A549 (cell line): Measurements from ENCODE around the gene TUBD1. TPM values are rescaled to one million over a fixed set of nuclear protein-coding genes. Genes with fewer than 3 reads are reported as not detected.

Source experiments
- ATAC-seq, 2 experiments: fragments of 200-7000 bp in 1 of 2; fragments of >200 bp in 1 of 2; cut with Nextera tagmentation in 1 of 2; cut with Tn5 transposase in 1 of 2; 3 replicates each; pipeline versions ENCODE4 v1.8.0 to v1.9.1; 2018 to 2020; ENCODE audit warnings: mild to moderate bottlenecking in 1 of 2, moderate library complexity in 1 of 2
- CTCF ChIA-PET: fragments of 300-600 bp; sonication (Branson Sonifier 250); formaldehyde crosslinking; extraction: SDS; loops from one replicate; lab custom pipeline; 2021; ENCODE audit warnings: antibody characterized with exemption, inconsistent platforms; lab: Yijun Ruan, JAX
- POLR2A ChIA-PET: fragments of 350-600 bp; formaldehyde crosslinking; extraction: SDS; loops from one replicate; lab custom pipeline; 2021; ENCODE audit warnings: antibody characterized with exemption, inconsistent platforms; lab: Yijun Ruan, JAX
- DNase-seq, 2 experiments: peaks; one replicate each; pipeline versions ENCODE4 v3.0.0 to v3.0.0-alpha.2; 2011 to 2016; ENCODE audit warnings: low read depth in 1 of 2, low spot score in 1 of 2
- FAIRE-seq: peaks from 2 replicates; lab custom pipeline; 2011; peaks lifted over from hg19 to GRCh38; lab: Jason Lieb, UNC
- H3K27ac ChIP-seq, 2 experiments: fragments of >200 bp; sonication (Bioruptor Twin); formaldehyde crosslinking; 3 replicates each; pipeline ENCODE4 v1.5.1; 2016 to 2017
- H3K4me1 ChIP-seq: fragments of >200 bp; sonication (Bioruptor Twin); formaldehyde crosslinking; 3 replicates; pipeline ENCODE4 v1.6.1; 2016
- H3K4me2 ChIP-seq: fragments of >200 bp; sonication (Bioruptor Twin); formaldehyde crosslinking; 3 replicates; pipeline ENCODE4 v1.6.1; 2016
- H3K4me3 ChIP-seq: fragments of >200 bp; sonication (Bioruptor Twin); formaldehyde crosslinking; 3 replicates; pipeline ENCODE4 v1.5.1; 2016
- H3K9me3 ChIP-seq: fragments of >200 bp; sonication (Bioruptor Twin); formaldehyde crosslinking; 3 replicates; pipeline ENCODE4 v1.6.1; 2016
- EHF ChIP-seq: fragments of 250-450 bp; sonication (Bioruptor Pico); IDR thresholded peaks from 2 replicates; pipeline ENCODE4 v1.5.0; 2020; ENCODE audit warnings: mild to moderate bottlenecking
- EHMT2 ChIP-seq: fragments of 200-600 bp; sonication (generic); IDR thresholded peaks from 2 replicates; pipeline ENCODE4 v1.6.1; 2016; ENCODE audit warnings: antibody characterized with exemption, low read depth, mild to moderate bottlenecking, moderate library complexity
- ELK1 ChIP-seq: fragments of 150-350 bp; IDR thresholded peaks from 2 replicates; pipeline ENCODE4 v1.6.1; 2014; ENCODE audit warnings: low read depth, mild to moderate bottlenecking, low read length
- ESRRA ChIP-seq: fragments of 150-350 bp; IDR thresholded peaks from 2 replicates; pipeline ENCODE4 v1.6.1; 2014; ENCODE audit warnings: mild to moderate bottlenecking, low read length, borderline replicate concordance
- FOSB ChIP-seq: fragments of 250-450 bp; sonication (Bioruptor Pico); IDR thresholded peaks from 2 replicates; pipeline ENCODE4 v1.5.0; 2020; ENCODE audit warnings: mild to moderate bottlenecking, moderate library complexity
- FOSL2 ChIP-seq, 2 experiments: fragments of 450-650 bp in 1 of 2; fragments of >200 bp in 1 of 2; sonication (Bioruptor Twin) in 1 of 2; formaldehyde crosslinking; IDR thresholded peaks; 2 replicates each; pipeline versions ENCODE4 v1.5.0 to v1.6.1; 2016 to 2020; ENCODE audit warnings: mild to moderate bottlenecking in 1 of 2, moderate library complexity in 1 of 2
- FOXS1 ChIP-seq: fragments of 250-450 bp; sonication (Bioruptor Pico); IDR thresholded peaks from 2 replicates; pipeline ENCODE4 v1.5.0; 2020; ENCODE audit warnings: mild to moderate bottlenecking, moderate library complexity
- HDAC2 ChIP-seq: fragments of 200-600 bp; sonication (generic); IDR thresholded peaks from 2 replicates; pipeline ENCODE4 v1.6.1; 2016
- HEYL ChIP-seq: fragments of 250-450 bp; sonication (Bioruptor Pico); IDR thresholded peaks from 2 replicates; pipeline ENCODE4 v1.8.0; 2021; ENCODE audit warnings: mild to moderate bottlenecking, moderate library complexity
- HMGXB4 ChIP-seq: fragments of 250-450 bp; sonication (Bioruptor Pico); IDR thresholded peaks from 2 replicates; pipeline ENCODE4 v1.5.0; 2021; ENCODE audit warnings: mild to moderate bottlenecking, moderate library complexity, borderline replicate concordance
- HOXB13 ChIP-seq: fragments of 250-450 bp; sonication (Bioruptor Pico); IDR thresholded peaks from 2 replicates; pipeline ENCODE4 v1.5.0; 2020; ENCODE audit warnings: low read depth, mild to moderate bottlenecking, moderate library complexity
- HOXB5 ChIP-seq: fragments of 250-450 bp; sonication (Bioruptor Pico); IDR thresholded peaks from 2 replicates; pipeline ENCODE4 v1.5.0; 2020; ENCODE audit warnings: mild to moderate bottlenecking, moderate library complexity
- MYC ChIP-seq: IDR thresholded peaks from 2 replicates; pipeline ENCODE4 v1.6.1; 2012; ENCODE audit warnings: mild to moderate bottlenecking, inconsistent platforms, low read length, improper control_type of control experiment, borderline replicate concordance
- NFE2L2 ChIP-seq: fragments of 150-350 bp; conservative IDR thresholded peaks from 2 replicates; pipeline ENCODE4 v1.6.1; 2014; ENCODE audit warnings: low read length
- NPAS2 ChIP-seq: fragments of 250-450 bp; sonication (Bioruptor Pico); IDR thresholded peaks from 2 replicates; pipeline ENCODE4 v1.8.0; 2022; ENCODE audit warnings: mild to moderate bottlenecking, moderate library complexity, borderline replicate concordance
- NR3C1 ChIP-seq: fragments of >200 bp; sonication (Bioruptor Twin); formaldehyde crosslinking; IDR thresholded peaks from 3 replicates; pipeline ENCODE4 v1.6.1; 2017
- PBX3 ChIP-seq: IDR thresholded peaks from 2 replicates; pipeline ENCODE4 v1.6.1; 2012
- PHF8 ChIP-seq: fragments of 200-600 bp; sonication (generic); IDR thresholded peaks from 2 replicates; pipeline ENCODE4 v1.6.1; 2016; ENCODE audit warnings: low read depth, mild to moderate bottlenecking, antibody characterized with exemption, moderate library complexity, borderline replicate concordance
- RAD21 ChIP-seq, 2 experiments: fragments of >200 bp in 1 of 2; sonication (Bioruptor Twin) in 1 of 2; formaldehyde crosslinking in 1 of 2; IDR thresholded peaks in 1 of 2; conservative IDR thresholded peaks in 1 of 2; 2 replicates in 1 of 2; 3 replicates in 1 of 2; pipeline ENCODE4 v1.6.1; 2012 to 2018; ENCODE audit warnings: inconsistent platforms in 1 of 2
- RARB ChIP-seq: fragments of 250-450 bp; sonication (Bioruptor Pico); IDR thresholded peaks from 2 replicates; pipeline ENCODE4 v1.8.0; 2021; ENCODE audit warnings: mild to moderate bottlenecking, moderate library complexity
- RCOR1 ChIP-seq: fragments of 150-350 bp; IDR thresholded peaks from 2 replicates; pipeline ENCODE4 v1.6.1; 2014; ENCODE audit warnings: antibody characterized with exemption, low read length, low read depth
- RFX5 ChIP-seq: fragments of 450-650 bp; IDR thresholded peaks from 2 replicates; pipeline ENCODE4 v1.7.1; 2014; ENCODE audit warnings: antibody characterized with exemption, mild to moderate bottlenecking, moderate library complexity
- RNF2 ChIP-seq: fragments of 200-600 bp; sonication (generic); IDR thresholded peaks from 2 replicates; pipeline ENCODE4 v1.6.1; 2016; ENCODE audit warnings: low read depth, mild to moderate bottlenecking, antibody characterized with exemption, moderate library complexity, borderline replicate concordance
- SREBF2 ChIP-seq: fragments of 450-650 bp; IDR thresholded peaks from 2 replicates; pipeline ENCODE4 v1.6.1; 2014; ENCODE audit warnings: mild to moderate bottlenecking, moderate library complexity
- TFCP2L1 ChIP-seq: fragments of 250-450 bp; sonication (Bioruptor Pico); IDR thresholded peaks from 2 replicates; pipeline ENCODE4 v1.5.0; 2021; ENCODE audit warnings: mild to moderate bottlenecking
- USF2 ChIP-seq: fragments of 450-650 bp; IDR thresholded peaks from 2 replicates; pipeline ENCODE4 v1.6.1; 2014; ENCODE audit warnings: antibody characterized with exemption
- ZC3H11A ChIP-seq: fragments of 450-650 bp; IDR thresholded peaks from 2 replicates; pipeline ENCODE4 v1.6.1; 2014; ENCODE audit warnings: antibody characterized with exemption, mild to moderate bottlenecking
- ZFP36 ChIP-seq: fragments of 450-650 bp; IDR thresholded peaks from 2 replicates; pipeline ENCODE4 v1.6.1; 2014; ENCODE audit warnings: borderline replicate concordance; ENCODE audit not compliant: partially characterized antibody
- ZNF302 ChIP-seq: fragments of 250-450 bp; sonication (Bioruptor Pico); IDR thresholded peaks from 2 replicates; pipeline ENCODE4 v1.9.0; 2021; ENCODE audit warnings: inconsistent platforms, mild to moderate bottlenecking, moderate library complexity
- WGBS: methylation state at CpG from one replicate; pipeline ENCODE4 v1.1.6; 2017; ENCODE audit errors: missing lambda C conversion rate; 5-methylcytosine and 5-hydroxymethylcytosine counted together
- polyA plus RNA-seq, 4 experiments: library from polyadenylated mRNA; depleted of rRNA in 3 of 4; stranded (reverse); fragments of >200 nt; fragmentation: RNase III in 1 of 4; extraction: RNeasy Plus Mini Kit Qiagen cat#74134 plus additional on column Dnase treatment in 1 of 4; gene quantifications; 2 replicates in 3 of 4; 3 replicates in 1 of 4; pipeline ENCODE4 v1.2.3, GENCODE V29; 2011 to 2017

The TUBD1 gene
- polyA plus RNA-seq, 2 of the 4 experiments (the other 2 are of a cell fraction): 15.9 to 24.4 TPM

- Histone ChIP-seq H3K27ac (no peak overlapping the region), H3K4me1 (peaks cover 22% of the 10 kb centered on the region), H3K4me3 (no peak overlapping the region), H3K9me3 (no peaks in the 10 kb centered on the region), H3K4me2 (no peak overlapping the region)
- CTCF ChIA-PET: interaction anchor here (0.7 to 6.0 kb wide), 3 partner anchors 13 to 853 kb away, joined by 3 to 51 read pairs (median 4); no protein-coding TSS in a partner anchor
- FAIRE-seq (no peak), ATAC-seq (no peak), DNase-seq (no peak)
- TF ChIP-seq NR3C1 (no peak), SREBF2 (no peak), RARB (CRISPR knock-in tag) (no peak), EHMT2 (no peak), PHF8 (no peak), ZNF302 (CRISPR knock-in tag) (no peak), TFCP2L1 (CRISPR knock-in tag) (no peak), ELK1 (no peak), ESRRA (no peak), EHF (CRISPR knock-in tag) (no peak), FOSB (CRISPR knock-in tag) (no peak), FOXS1 (CRISPR knock-in tag) (no peak), HDAC2 (no peak), ZFP36 (no peak), NFE2L2 (no peak), HMGXB4 (CRISPR knock-in tag) (no peak), HOXB13 (no peak), ZC3H11A (no peak), HEYL (CRISPR knock-in tag) (no peak)
- POLR2A ChIA-PET: no interaction called here
- WGBS: 95% methylated on average over 8 of the region's 8 CpGs
Observed at GRCh38 chr17:59901604-59902003, 8.9 kb upstream of the TUBD1 start.

- ATAC-seq: peak; percentile 71 to 82
- TF ChIP-seq HOXB5 (CRISPR knock-in tag) (no peak), MYC (no peak), NFE2L2 (no peak), NPAS2 (CRISPR knock-in tag) (no peak), HOXB13 (no peak), RCOR1 (no peak), ESRRA (no peak), NR3C1 (no peak), SREBF2 (no peak), PBX3 (no peak), EHMT2 (no peak), RFX5 (no peak), RNF2 (no peak), RAD21 (conservative IDR thresholded peaks at IDR 0.05 in 1 of 2, IDR thresholded peaks at IDR 0.05 in 1 of 2) (no peak), USF2 (no peak), FOSL2 (IDR thresholded peaks at IDR 0.05) (no peak), FOSL2 (CRISPR knock-in tag; IDR thresholded peaks at IDR 0.05) (no peak)
- TF ChIP-seq, all 56 proteins: peak for 0
- 81% methylated on average over 5 of the region's 5 CpGs for WGBS
- no peaks in the 10 kb centered on the region for H3K9me3 ChIP-seq
- H3K27ac ChIP-seq: no peak overlapping the region
- peak in 1 of 2 experiments; percentile 55 for DNase-seq
- ChIA-PET CTCF (interaction anchor here (0.6 to 4.4 kb wide), 7 partner anchors 8 to 447 kb away, joined by 3 to 33 read pairs (median 3); no protein-coding TSS in a partner anchor), POLR2A (interaction anchor here (0.5 to 0.7 kb wide), 2 partner anchors 52 to 95 kb away, joined by 3 to 4 read pairs; no protein-coding TSS in a partner anchor)
- H3K4me1 ChIP-seq: peaks cover 30% of the 10 kb centered on the region
- no peak for FAIRE-seq
- H3K4me3 ChIP-seq: no peak overlapping the region
- H3K4me2 ChIP-seq: no peak overlapping the region
Observed at GRCh38 chr17:59899099-59899498, 6.4 kb upstream of the TUBD1 start.
